KBM-7 (cell line): ENCODE results near the gene CHL1.

ENCODE experiments used
- DNase-seq: peaks from one replicate; pipeline ENCODE4 v3.0.0-alpha.2; 2015
- in situ Hi-C: fragments of 300-500 bp; cut with MboI; formaldehyde crosslinking; loops from 2 replicates; pipeline ENCODE4 v1.14.3; 2020; ENCODE audit warnings: low sequenced_read_pairs, low pct_unique_long_range_greater_than_20kb, mixed read lengths

Gene CHL1

DNA sequence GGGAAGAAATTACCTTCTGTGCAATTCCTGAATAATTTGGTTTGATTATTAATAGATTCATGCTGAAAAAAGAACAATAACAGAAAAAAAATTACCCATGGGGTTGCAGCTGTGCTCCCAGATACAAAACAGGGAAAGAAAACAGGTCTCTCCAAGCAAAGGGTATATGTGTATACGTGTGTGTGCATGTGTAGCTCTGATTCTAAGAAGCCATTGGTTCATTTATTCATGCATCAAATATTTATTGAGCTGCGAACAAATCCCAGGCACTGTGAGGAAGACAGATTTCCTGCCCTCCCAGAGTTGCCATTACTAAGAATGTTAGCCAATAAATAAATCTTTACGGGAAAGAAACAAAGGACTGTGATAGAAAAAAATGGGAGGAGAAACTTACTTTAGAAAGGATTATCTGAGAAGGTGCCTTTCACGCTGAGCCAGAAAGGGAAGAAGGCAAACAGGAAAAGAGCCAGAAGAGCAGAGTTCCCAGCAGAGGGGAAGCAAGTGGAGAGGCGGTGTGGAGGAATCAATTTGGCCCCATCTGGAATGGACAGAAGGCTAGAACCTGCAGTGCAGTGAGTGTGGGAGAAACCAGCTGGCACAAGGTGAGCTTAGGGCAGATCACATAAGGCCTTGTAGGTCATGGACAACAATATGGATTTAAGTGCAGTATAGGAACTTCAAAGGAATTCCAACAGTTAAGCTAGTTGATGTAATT, 20.7 kb downstream of the CHL1 start:
- in situ Hi-C loops, result no loop called here
- no peak for DNase-seq

DNA sequence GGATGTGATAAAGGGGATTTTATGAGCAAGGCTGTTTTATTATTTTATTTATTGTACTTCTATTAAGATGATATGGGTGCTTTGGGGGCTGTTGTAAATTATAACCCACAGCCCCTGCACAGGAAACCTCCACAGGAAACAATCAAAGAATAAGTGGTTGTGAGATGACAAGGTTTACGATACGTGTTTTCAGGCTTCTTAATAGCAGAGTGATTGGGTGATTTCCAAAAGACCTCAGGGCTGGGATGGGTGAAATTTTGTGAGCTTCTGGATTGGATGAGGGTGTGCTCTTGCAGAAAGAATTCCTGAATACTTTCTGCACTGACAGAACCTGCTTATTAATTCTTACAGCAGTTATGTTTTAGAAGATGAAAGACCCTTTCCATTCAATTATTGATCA, 21.4 kb downstream of the CHL1 start:
- in situ Hi-C loops, result no loop called here
- DNase-seq, result no peak

DNA sequence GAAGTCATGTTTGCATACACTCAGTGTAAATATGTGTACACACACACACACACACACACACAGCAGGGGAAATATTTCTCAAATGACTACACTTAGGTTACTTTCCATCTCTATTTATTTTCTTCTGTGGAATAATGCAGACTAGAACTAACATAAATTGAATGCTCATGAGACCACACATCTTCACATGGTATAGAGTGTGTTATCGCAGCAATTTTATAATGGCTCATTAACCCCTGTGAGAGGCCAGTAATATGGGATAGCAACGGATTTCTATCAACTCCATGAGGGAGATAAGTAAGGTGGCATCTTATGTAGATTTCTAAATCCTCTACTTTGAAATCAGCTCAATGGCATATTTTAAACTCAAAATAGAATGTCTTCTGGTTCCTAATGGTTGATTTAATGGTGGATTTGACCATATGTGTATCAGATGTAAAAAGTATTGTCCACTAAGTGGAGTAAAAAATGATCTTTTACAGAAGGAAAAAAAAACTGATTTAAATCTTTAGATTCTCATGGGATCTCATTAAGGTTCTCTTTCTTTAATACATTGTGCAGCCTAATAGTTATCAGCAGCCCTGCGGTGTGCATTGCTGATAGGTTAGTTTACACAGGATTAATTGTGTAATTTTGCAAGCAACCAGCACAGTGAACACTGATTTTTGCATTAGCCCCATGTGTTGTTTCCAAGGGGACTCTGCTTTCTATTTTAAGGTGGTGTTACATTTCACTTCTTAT, 32.0 kb downstream of the CHL1 start:
- no peak for DNase-seq
- in situ Hi-C loops, result no loop called here

DNA sequence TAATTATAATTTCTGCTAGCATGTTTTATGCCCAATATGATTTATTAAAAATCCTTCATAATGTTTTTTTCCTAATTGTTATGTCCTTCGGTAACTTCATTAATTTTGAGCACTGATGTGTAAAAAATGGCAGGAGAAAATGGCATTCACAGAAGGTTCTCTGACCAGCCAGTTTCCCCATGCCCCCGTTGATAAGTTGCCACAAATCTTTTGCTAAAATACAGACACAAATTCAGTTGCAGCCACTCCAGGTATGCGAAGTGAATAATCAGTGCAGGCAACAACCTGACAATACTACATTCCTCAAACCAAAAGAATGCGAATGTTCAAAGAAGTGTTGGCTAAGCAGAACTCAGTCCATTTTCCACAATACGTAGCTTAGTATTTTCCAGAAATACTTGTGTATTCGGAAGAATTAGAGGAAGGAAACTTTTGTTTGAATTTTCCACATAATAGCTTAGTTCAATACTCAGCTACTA, 32.7 kb downstream of the CHL1 start:
- in situ Hi-C loops, result no loop called here

DNA sequence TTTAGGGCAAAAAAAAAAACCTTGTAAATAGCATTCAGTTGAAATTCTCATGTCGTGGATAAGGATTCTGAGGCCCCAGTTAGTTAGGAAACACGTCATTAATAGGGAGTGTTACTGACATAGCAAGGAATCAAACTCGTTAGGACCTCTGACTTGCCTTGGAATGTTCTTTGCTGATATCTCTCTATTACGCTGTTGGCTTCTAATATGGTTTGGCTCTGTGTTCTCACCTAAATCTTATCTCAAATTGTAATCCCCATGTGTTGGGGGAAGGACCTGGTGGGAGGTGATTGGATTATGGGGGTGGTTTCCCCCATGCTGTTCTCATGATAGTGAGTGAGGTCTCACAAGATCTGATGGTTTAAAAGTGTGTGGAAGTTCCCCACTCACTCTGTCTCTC, 40.3 kb downstream of the CHL1 start:
- in situ Hi-C loops, result no loop called here
- DNase-seq, result no peak

More for the DNA sequence above, 32.7 kb downstream of the CHL1 start:
- DNase-seq, result no peak

DNA sequence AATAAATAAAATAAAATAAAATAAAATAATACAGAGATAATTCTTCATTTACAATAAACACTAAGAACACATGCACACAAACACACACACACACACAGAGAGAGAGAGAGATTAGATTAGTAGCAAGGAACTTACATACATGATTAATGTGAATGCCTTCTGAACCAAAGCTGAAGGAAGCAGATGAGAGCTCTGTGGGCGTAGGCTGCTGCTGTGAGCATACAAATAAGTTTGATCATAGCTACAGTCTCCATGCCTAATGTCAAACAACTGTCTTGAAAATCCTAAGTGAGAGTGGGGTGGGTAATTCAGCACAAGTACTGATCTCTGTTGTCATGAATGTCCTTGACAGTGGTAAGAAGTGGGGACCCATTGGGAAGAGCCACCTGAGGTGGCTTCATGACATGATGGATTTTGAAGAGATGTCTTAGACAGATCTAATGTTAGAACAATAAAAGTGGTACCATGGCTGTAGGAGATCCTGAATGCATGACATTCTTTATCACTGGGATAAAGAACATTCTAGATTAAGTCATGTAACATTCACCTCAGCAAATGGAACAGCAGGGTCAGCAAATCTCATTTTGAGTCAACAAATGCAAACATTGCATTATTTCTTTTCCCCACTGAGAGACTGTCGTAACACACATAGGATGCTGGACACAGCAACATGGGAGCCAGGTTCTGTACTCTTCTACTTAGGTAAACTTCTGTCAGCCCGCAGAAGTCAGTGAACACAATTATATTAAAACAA, 46.2 kb downstream of the CHL1 start:
- DNase-seq, result no peak
- in situ Hi-C loops, result no loop called here

DNA sequence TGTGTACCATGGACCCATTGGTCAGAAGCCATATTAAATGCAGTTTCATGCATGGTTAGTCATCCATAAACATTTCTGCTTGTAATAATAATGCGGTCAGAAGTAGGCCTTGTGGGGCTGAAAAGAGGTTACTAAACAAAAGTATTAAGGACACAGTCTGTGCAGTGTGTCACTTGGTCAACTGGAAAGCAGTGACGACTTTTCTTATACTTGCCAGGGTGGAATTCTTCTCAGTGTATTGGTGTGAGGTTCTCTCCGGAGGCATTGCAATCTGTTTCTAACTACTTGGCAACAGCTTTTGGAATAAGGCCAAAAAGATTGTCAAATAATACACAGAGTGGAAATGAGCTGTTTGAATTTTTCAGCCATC, 46.8 kb downstream of the CHL1 start:
- DNase-seq, result no peak
- in situ Hi-C loops, result no loop called here

DNA sequence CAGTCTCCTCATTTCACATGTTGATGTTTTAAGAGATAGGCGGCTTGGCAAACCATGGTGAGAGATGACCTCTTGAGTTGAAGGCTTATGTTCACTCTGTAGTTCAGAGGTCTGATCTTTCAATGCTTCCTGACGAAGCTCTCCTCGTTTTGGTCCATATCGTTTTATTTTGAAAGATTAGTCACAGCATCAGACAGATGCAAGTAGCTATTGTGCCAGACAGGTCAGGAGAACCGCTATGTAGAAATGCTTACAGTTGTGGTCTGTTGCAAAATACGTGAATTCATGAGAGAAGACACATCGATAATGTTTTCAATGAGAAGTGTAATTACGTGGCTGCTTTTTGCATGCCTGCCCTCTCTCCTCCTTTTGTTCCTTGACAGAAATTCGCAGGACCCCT, 47.5 kb downstream of the CHL1 start:
- in situ Hi-C loops, result no loop called here

DNA sequence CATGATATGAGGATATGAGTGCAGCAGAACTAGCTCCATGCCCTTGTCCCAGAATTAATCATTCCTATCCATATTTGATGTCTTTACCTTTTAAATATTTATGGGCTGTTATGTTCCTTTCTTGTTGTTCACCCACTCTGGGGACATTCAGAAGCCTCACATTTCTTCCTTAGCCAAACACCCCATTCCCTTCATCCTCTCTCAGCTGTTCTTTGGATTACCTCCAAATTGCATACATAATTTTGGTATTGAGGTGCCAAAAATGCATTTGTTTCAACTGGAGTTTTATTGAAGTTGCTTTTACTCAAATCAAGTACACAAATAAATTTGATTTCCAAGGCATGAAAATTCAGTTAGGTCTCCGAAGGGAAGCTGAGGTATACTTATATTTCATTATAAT, 51.4 kb downstream of the CHL1 start:
- DNase-seq, result no peak
- in situ Hi-C loops, result no loop called here

More for the DNA sequence above, 47.5 kb downstream of the CHL1 start:
- no peak for DNase-seq

DNA sequence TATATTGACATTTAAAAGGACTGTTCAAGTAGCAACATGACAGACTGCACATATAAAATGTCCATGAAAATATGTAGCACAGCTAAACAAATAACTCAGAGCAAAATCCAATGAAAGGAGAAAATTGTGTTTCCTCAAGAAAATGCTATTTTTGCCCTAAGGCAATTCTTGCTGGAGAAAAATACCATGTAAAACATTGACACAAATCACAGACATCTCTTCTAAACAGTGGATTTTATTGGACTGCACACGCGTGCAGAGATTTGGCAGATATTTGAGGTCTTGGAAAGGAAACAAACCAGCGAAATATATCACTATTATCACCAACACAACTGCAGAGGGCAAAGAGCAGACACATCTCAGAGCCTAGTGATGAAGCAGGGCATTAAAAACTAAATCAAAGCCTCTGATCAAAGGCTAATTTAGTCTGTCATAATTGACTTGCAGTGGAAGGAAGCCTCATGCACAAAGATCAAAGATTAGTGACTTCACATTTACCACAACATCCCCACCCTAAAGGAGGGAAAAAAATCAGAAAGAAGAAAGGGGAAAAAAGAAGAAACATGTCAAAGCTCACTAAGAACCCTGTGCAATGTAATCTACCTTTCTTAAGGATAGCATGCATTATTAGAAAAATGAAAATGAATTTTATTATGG, 52.4 kb downstream of the CHL1 start:
- in situ Hi-C loops, result no loop called here
- DNase-seq, result no peak

DNA sequence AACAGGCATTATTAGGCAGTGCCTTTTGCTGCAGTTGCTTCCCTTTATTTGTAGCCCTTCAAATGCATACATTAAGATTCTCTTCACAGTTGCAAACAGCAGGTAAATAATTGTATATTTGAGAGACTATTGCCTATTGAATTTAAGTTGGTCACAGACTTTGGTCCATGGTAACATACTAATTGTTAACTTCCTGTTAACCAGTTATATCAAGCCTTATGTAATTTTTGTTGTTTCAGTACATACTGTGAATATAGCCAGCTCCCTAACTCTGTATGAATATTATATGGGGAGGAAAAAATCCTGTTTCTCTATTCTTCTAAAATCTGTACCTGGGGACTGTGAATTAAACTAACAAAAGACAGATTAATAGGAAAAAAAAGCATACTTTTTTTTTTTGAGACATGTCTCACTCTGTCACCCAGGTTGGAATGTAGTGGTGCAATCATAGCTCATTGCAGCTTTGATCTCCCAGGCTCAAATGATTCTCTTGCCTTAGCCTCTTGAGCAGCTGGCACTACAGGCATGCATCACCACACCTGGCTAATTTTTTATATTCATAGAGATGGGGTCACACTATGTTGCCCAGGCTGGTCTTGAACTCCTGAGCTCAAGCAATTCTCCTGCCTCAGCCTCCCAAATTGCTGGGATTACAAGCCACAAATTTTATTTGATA, 53.2 kb downstream of the CHL1 start:
- DNase-seq, result no peak
- in situ Hi-C loops, result no loop called here

DNA sequence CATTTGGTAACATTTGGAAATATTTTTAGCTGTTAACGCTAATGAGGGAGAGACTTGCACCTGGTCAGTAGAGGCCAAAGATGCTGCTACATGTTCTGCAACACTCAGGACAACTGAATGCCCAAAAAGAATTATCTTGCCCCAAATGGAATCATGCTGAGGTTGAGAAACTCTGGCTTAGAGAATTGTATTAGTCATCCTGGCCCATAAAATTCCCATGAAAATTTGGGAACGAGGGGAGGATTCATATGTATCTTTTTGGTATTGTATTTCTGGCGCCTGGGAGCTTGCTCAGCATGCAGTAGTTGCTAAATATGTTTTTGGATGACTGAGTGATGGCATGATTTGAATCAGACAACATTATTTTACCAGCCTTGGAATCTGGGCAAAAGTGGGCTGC, 59.9 kb downstream of the CHL1 start:
- no peak for DNase-seq

DNA sequence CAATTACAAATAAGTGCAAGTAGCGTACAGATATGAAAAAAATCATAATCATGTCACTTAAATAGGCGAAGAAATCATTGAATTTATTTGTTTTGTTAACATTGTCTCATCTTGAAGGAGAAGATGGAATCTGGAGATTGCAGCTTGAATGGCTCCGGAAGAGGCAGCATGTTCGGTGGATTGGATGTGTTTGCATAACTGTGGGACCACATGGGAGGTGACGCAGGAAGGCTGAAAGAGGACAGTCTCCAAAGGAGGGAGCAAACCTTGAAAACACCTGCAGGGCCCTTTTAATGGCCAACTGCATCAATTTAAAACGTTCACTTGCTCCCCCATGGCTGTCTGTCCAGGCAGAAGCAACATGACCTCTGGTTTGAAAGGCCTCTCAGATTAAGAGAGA, 61.3 kb downstream of the CHL1 start:
- no peak for DNase-seq
- in situ Hi-C loops, result no loop called here

More for the DNA sequence above, 59.9 kb downstream of the CHL1 start:
- in situ Hi-C loops, result no loop called here

DNA sequence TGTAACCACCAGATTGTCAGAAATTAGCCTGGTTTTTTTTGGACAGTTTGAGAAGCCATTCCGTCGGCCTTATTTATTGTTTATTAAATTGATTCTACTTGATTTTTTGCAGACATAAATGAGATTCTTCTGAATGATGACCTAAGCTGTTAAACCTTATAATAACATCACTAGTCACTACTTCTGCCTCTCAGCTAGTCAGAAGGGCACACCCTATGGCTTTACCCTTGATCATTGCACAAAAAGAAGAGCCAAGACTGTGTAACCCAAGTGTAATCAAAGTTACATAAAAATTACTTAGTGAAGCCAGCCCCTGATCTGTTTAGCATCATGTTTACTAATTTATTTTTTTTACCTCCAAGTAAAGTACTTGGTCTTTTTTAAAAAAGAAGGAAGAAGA, 64.3 kb downstream of the CHL1 start:
- in situ Hi-C loops, result no loop called here
- DNase-seq, result no peak

DNA sequence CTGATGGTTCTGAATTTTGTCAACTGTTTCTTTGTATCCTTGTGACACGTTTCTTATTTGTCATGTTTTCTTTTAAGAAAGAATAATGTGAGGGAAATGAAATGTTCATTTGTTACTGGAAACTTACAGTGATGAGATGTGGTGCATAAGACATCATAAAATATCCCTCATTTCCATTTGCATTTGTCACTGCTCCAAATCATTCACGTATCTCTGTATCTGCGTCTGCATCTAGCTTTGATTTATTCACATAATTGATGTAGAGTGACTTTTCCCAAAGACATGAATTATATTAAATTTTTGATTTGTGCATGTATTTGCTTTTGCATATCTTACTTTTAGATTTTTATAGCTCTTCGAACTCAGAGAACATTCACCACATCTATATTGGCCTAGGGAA, 66.8 kb downstream of the CHL1 start:
- in situ Hi-C loops, result no loop called here
- DNase-seq, result no peak

DNA sequence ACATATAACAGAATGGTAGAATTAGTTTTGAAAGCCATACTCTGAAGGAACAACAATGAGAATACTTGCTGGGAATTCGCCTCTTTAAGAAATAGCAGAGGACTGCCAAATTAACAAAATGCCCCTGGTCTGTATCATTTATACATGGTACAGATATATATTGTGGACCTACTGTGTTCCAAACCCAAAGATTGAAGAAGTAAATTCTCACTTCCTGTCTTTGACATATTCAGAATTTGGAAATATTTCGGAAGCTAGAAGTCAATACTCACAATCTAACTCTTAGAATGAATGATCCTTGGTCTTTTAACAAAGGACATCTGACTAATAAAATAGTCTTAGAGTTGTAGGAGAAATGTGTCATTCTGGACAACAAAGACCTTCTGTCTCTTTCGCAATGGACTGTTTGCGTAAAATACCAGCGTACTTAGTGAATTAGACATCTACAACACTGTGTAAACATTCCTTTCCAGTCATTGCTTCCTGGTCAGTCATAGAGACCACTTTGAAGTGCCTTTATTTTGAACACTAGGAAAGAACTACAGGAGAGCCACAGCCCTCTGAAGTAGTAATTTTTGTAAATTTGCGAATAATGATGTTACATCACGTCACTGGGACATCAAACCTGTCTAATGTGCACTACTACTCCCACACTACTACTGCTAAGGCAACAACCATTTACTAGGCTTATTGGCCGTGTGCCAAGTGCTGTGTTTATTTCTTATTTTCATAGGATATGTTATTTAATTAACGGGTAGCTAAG, 68.0 kb downstream of the CHL1 start:
- no peak for DNase-seq
- in situ Hi-C loops, result no loop called here

DNA sequence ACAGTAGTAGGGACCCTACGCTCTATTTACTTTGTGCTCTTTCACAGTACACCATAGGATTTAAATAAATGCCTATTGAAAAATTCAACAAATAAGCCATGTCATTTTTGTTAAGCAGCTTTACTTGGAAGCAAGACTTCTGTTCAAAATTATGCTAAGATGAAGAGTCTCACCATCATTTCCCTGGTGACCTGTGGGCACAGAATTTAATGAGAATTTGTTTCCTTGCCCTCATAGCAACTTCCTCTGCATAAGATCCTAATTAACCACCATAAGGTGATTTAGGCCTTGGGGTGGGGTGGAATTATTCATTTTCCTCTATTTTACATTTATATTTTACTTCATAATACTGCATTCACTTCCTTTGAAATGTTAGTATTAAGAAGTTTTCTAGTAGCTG, 70.5 kb downstream of the CHL1 start:
- no peak for DNase-seq
- in situ Hi-C loops, result no loop called here

DNA sequence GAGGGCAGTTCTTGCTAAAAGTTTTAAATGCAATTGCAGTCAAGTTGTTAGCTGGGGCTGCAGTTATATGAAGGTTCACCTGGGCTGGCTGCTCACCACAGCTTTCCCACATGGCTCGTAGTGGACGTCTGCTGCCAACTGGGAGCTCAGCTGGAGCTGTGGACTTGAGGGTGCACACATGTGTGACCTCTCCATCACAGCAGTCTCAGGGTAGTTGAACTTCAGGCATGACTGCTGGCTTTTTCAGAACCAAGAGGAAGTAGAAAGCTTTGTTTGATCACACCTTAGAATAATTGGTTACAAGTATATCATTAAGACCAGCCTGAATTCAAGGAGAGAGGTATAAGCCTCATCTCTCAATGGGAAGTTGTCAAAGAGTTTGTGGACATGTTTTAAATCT, 74.1 kb downstream of the CHL1 start:
- no peak for DNase-seq
- in situ Hi-C loops, result no loop called here
